IMR-90 (cell line): ENCODE measurements around the gene ARHGAP18. TPM values are rescaled to one million over a fixed set of nuclear protein-coding genes. Genes with fewer than 3 reads are reported as not detected.

Experiments
- ATAC-seq: fragments of 200-7000 bp; cut with Tn5 transposase; 2 replicates; pipeline ENCODE4 v1.9.1; 2020; ENCODE audit warnings: low read depth, mild to moderate bottlenecking, moderate library complexity
- BruUV-seq: library from RNA; stranded (reverse); fragments of 400-500 nt; replicated peaks from 2 replicates; lab custom pipeline; 2021; lab: Mats Ljungman, UMichigan
- CTCF ChIA-PET: fragments of 300-600 bp; formaldehyde crosslinking; extraction: SDS; loops from one replicate; lab custom pipeline; 2021; ENCODE audit warnings: antibody characterized with exemption; lab: Yijun Ruan, JAX
- POLR2A ChIA-PET: fragments of 300-600 bp; sonication (Branson Sonifier 250); formaldehyde crosslinking; loops from one replicate; lab custom pipeline; 2022; ENCODE audit warnings: antibody characterized with exemption; ENCODE audit not compliant: unreplicated experiment; lab: Charles Lee
- DNase-seq: peaks from one replicate; pipeline ENCODE4 v3.0.0; 2013
- H2AFZ ChIP-seq: replicated peaks from 2 replicates; pipeline ENCODE3; 2013; ENCODE audit warnings: low read length, mild to moderate bottlenecking; ENCODE audit not compliant: poor library complexity
- H2AK5ac ChIP-seq: 2 replicates; pipeline ENCODE4 v1.6.1; 2013; ENCODE audit warnings: low read depth, low read length, inconsistent platforms
- H2AK9ac ChIP-seq: replicated peaks from 2 replicates; pipeline ENCODE3; 2013; ENCODE audit warnings: mild to moderate bottlenecking, low read depth, low read length, moderate library complexity; ENCODE audit not compliant: poor library complexity
- H2BK120ac ChIP-seq: 2 replicates; pipeline ENCODE4 v1.6.1; 2013; ENCODE audit warnings: low read depth, low read length, inconsistent platforms
- H2BK15ac ChIP-seq: 3 replicates; pipeline ENCODE4 v1.6.1; 2013; ENCODE audit warnings: low read depth, low read length, inconsistent platforms
- H2BK20ac ChIP-seq: 2 replicates; pipeline ENCODE4 v1.6.1; 2013; ENCODE audit warnings: low read depth, mild to moderate bottlenecking, inconsistent platforms, low read length, moderate library complexity
- H2BK5ac ChIP-seq: 2 replicates; pipeline ENCODE4 v1.6.1; 2013; ENCODE audit warnings: mild to moderate bottlenecking, low read depth, low read length, inconsistent platforms; ENCODE audit not compliant: poor library complexity, severe bottlenecking
- H3K14ac ChIP-seq: replicated peaks from 2 replicates; pipeline ENCODE4 v1.6.1; 2013; ENCODE audit warnings: low read depth, low read length, inconsistent platforms
- H3K18ac ChIP-seq: 2 replicates; pipeline ENCODE4 v1.6.1; 2013; ENCODE audit warnings: low read depth, low read length, control low read depth
- H3K23ac ChIP-seq: 2 replicates; pipeline ENCODE4 v1.6.1; 2013; ENCODE audit warnings: low read depth, low read length, inconsistent platforms
- H3K27ac ChIP-seq: 2 replicates; pipeline ENCODE4 v1.5.1; 2013; ENCODE audit warnings: mild to moderate bottlenecking, control low read depth, low read length; ENCODE audit not compliant: insufficient read depth
- H3K27me3 ChIP-seq: 2 replicates; pipeline ENCODE4 v1.6.1; 2013; ENCODE audit warnings: low read length; ENCODE audit not compliant: control insufficient read depth, insufficient read depth
- H3K36me3 ChIP-seq: 2 replicates; pipeline ENCODE4 v1.6.1; 2013; ENCODE audit warnings: low read length, mixed read lengths; ENCODE audit not compliant: control insufficient read depth, insufficient read depth
- H3K4ac ChIP-seq: 2 replicates; pipeline ENCODE4 v1.6.1; 2013; ENCODE audit warnings: low read depth, low read length, inconsistent platforms
- H3K4me1 ChIP-seq: 2 replicates; pipeline ENCODE4 v1.6.1; 2013; ENCODE audit warnings: low read length, mixed read lengths; ENCODE audit not compliant: control insufficient read depth, insufficient read depth
- H3K4me2 ChIP-seq: 2 replicates; pipeline ENCODE4 v1.6.1; 2013; ENCODE audit warnings: low read depth, mild to moderate bottlenecking, control low read depth, low read length, moderate library complexity
- H3K4me3 ChIP-seq: 2 replicates; pipeline ENCODE4 v1.5.1; 2013; ENCODE audit warnings: low read depth, mild to moderate bottlenecking, control low read depth, low read length, moderate library complexity; ENCODE audit not compliant: insufficient read depth
- H3K56ac ChIP-seq: 2 replicates; pipeline ENCODE4 v1.6.1; 2013; ENCODE audit warnings: low read length, inconsistent platforms; ENCODE audit not compliant: insufficient read depth; ENCODE audit errors: extremely low read depth
- H3K79me1 ChIP-seq, 2 experiments: 2 replicates each; pipeline ENCODE4 v1.6.1; 2013; ENCODE audit warnings: low read length in 2 of 2, inconsistent platforms in 1 of 2, low read depth in 1 of 2
- H3K9ac ChIP-seq: 2 replicates; pipeline ENCODE4 v1.6.1; 2013; ENCODE audit warnings: low read depth, low read length, control low read depth
- H3K9me1 ChIP-seq: 2 replicates; pipeline ENCODE4 v1.6.1; 2013; ENCODE audit warnings: low read length, inconsistent platforms; ENCODE audit not compliant: insufficient read depth
- H3K9me3 ChIP-seq: 2 replicates; pipeline ENCODE4 v1.6.1; 2013; ENCODE audit warnings: low read length; ENCODE audit not compliant: control insufficient read depth, insufficient read depth
- H4K20me1 ChIP-seq: 2 replicates; pipeline ENCODE4 v1.6.1; 2013; ENCODE audit warnings: low read length, inconsistent platforms; ENCODE audit not compliant: insufficient read depth
- H4K5ac ChIP-seq: 2 replicates; pipeline ENCODE4 v1.6.1; 2013; ENCODE audit warnings: mild to moderate bottlenecking, low read depth, low read length, control low read depth
- H4K8ac ChIP-seq, 2 experiments: 2 replicates each; pipeline ENCODE4 v1.6.1; 2013; ENCODE audit warnings: low read depth in 2 of 2, low read length in 2 of 2, control low read depth in 1 of 2, inconsistent platforms in 1 of 2
- H4K91ac ChIP-seq: 2 replicates; pipeline ENCODE4 v1.6.1; 2013; ENCODE audit warnings: low read depth, low read length, inconsistent platforms; ENCODE audit not compliant: insufficient read depth
- BHLHE40 ChIP-seq: fragments of 150-350 bp; IDR thresholded peaks from 2 replicates; pipeline ENCODE4 v1.6.1; 2016; ENCODE audit warnings: mild to moderate bottlenecking, low read depth, low read length
- CEBPB ChIP-seq: IDR thresholded peaks from 2 replicates; pipeline ENCODE4 v1.6.1; 2012; ENCODE audit warnings: low read depth, low read length, improper control_type of control experiment
- CHD1 ChIP-seq: IDR thresholded peaks from 2 replicates; pipeline ENCODE4 v1.6.1; 2012; ENCODE audit warnings: low read depth, low read length, improper control_type of control experiment
- CTCF ChIP-seq: conservative IDR thresholded peaks from 2 replicates; pipeline ENCODE4 v1.5.1; 2012; ENCODE audit warnings: mild to moderate bottlenecking, low read depth, low read length, improper control_type of control experiment
- ELK1 ChIP-seq: fragments of 150-350 bp; IDR thresholded peaks from 2 replicates; pipeline ENCODE4 v1.6.1; 2016; ENCODE audit warnings: low read depth, mild to moderate bottlenecking, low read length, moderate library complexity, borderline replicate concordance
- FOS ChIP-seq: fragments of 150-350 bp; IDR thresholded peaks from 2 replicates; pipeline ENCODE4 v1.6.1; 2016; ENCODE audit warnings: low read depth, low read length
- MAZ ChIP-seq: IDR thresholded peaks from 2 replicates; pipeline ENCODE4 v1.6.1; 2012; ENCODE audit warnings: low read depth, mild to moderate bottlenecking, low read length, improper control_type of control experiment, moderate library complexity, borderline replicate concordance
- MXI1 ChIP-seq: IDR thresholded peaks from 2 replicates; pipeline ENCODE4 v1.6.1; 2012; ENCODE audit warnings: low read depth, mild to moderate bottlenecking, low read length, moderate library complexity, borderline replicate concordance
- NFE2L2 ChIP-seq: fragments of 150-350 bp; IDR thresholded peaks from 2 replicates; pipeline ENCODE4 v1.6.1; 2016; ENCODE audit warnings: low read depth, mild to moderate bottlenecking, low read length
- POLR2A ChIP-seq: IDR thresholded peaks from 2 replicates; pipeline ENCODE4 v1.6.1; 2012; ENCODE audit warnings: mild to moderate bottlenecking, low read depth, low read length
- RAD21 ChIP-seq: IDR thresholded peaks from 2 replicates; pipeline ENCODE4 v1.6.1; 2012; ENCODE audit warnings: low read length, improper control_type of control experiment
- RCOR1 ChIP-seq: IDR thresholded peaks from 2 replicates; pipeline ENCODE4 v1.6.1; 2012; ENCODE audit warnings: mild to moderate bottlenecking, low read length, improper control_type of control experiment; ENCODE audit not compliant: insufficient replicate concordance
- RFX5 ChIP-seq: IDR thresholded peaks from 2 replicates; pipeline ENCODE4 v1.8.0; 2012; ENCODE audit warnings: low read depth, mild to moderate bottlenecking, low read length, moderate library complexity
- SMC3 ChIP-seq: fragments of 150-350 bp; IDR thresholded peaks from 2 replicates; pipeline ENCODE4 v1.6.1; 2016; ENCODE audit warnings: low read depth, mild to moderate bottlenecking, antibody characterized with exemption, low read length, moderate library complexity
- WGBS, 2 experiments: methylation state at CpG; one replicate each; pipeline versions ENCODE4 v1.1.5 to v1.1.7; 2013; ENCODE audit warnings: missing lambda C conversion rate in 2 of 2; ENCODE audit not compliant: insufficient read length in 1 of 2; ENCODE audit errors: extremely low coverage in 2 of 2; 5-methylcytosine and 5-hydroxymethylcytosine counted together
- dilution Hi-C: fragments of 300-500 bp; cut with HindIII; formaldehyde crosslinking; loops from one replicate; pipeline ENCODE4 v1.14.3; 2018; ENCODE audit warnings: low sequenced_read_pairs; ENCODE audit not compliant: unreplicated experiment
- in situ Hi-C: fragments of 300-500 bp; cut with MboI; formaldehyde crosslinking; loops from 3 replicates; pipeline ENCODE4 v1.14.3; 2019; ENCODE audit warnings: low sequenced_read_pairs, inconsistent platforms, mixed read lengths
- intact Hi-C: fragments of 100-400 bp; cut with micrococcal nuclease; formaldehyde crosslinking; loops from 2 replicates; pipeline ENCODE4 v1.10.0; 2022
- polyA plus RNA-seq, 3 experiments: library from polyadenylated mRNA; depleted of rRNA; stranded (reverse); fragments of >200 nt; gene quantifications; 2 replicates each; pipeline ENCODE4 v1.2.3, GENCODE V29; 2012; ENCODE audit warnings: low replicate concordance in 1 of 3
- total RNA-seq: library from RNA; depleted of rRNA; stranded (reverse); fragments of >200 nt; gene quantifications from 2 replicates; pipeline ENCODE4 v1.2.3, GENCODE V29; 2012
- TF ChIP-seq, protein P1 (sequence below): fragments of 150-350 bp; IDR thresholded peaks from 2 replicates; pipeline ENCODE4 v1.6.1; 2017; ENCODE audit warnings: mild to moderate bottlenecking, antibody characterized with exemption, low read length, low read depth

ARHGAP18 gene
- total and polyA plus RNA-seq, 2 of the 4 experiments (the other 2 are of a cell fraction), result 6.2 to 17.0 TPM

GRCh38 chr6:129709196-129709768, 695 bp downstream of the ARHGAP18 start:
- Histone ChIP-seq H3K9ac (peak overlapping the region; percentile 59), H4K8ac (peak overlapping the region; percentile 31 to 72; a peak in 3 of 4 replicates), H2BK15ac (peak overlapping the region; percentile 69; the same call in 1 of the 3 replicates), H4K91ac (peak overlapping the region; percentile 87; the same call in 1 of the 2 replicates), H3K4me2 (peak overlapping the region; percentile 89), H2BK120ac (peak overlapping the region; percentile 81; the same call in 1 of the 2 replicates), H3K4me3 (peak overlapping the region; percentile 60), H3K9me3 (no peaks in the 10 kb centered on the region), H2BK20ac (peak overlapping the region; percentile 40), H2AK9ac (peak overlapping the region; percentile 77), H3K27me3 (no peaks in the 10 kb centered on the region), H3K79me1 (peaks cover 13 to 40% of the 10 kb centered on the region in 2 experiments), H3K14ac (peak overlapping the region; percentile 62), H3K4me1 (peaks cover 8% of the 10 kb centered on the region), H2AFZ (peak overlapping the region; percentile 47), H2AK5ac (peak overlapping the region; percentile 35; the same call in 1 of the 2 replicates), H4K20me1 (no peaks in the 10 kb centered on the region), H3K36me3 (no peaks in the 10 kb centered on the region), H2BK5ac (peak overlapping the region; percentile 70), H3K18ac (no peak overlapping the region), H3K4ac (peak overlapping the region; percentile 87; the same call in 1 of the 2 replicates), H3K27ac (peak overlapping the region; percentile 58; the same call in 1 of the 2 replicates), H3K9me1 (peaks cover 6% of the 10 kb centered on the region; the same call in 1 of the 2 replicates), H3K23ac (peak overlapping the region; percentile 83), H3K56ac (peak overlapping the region; percentile 41; the same call in 1 of the 2 replicates), H4K5ac (no peak overlapping the region)
- BruUV-seq, result no TSS peak
- ChIA-PET CTCF (interaction anchor here (0.6 to 0.8 kb wide), 2 partner anchors 10 to 60 kb away, joined by 3 read pairs; no protein-coding TSS in a partner anchor), POLR2A (interaction anchor here (0.7 kb wide), 1 partner anchor 8 kb away, joined by 3 read pairs; no protein-coding TSS in a partner anchor)
- dilution Hi-C loops, result no loop called here
- in situ Hi-C loops, result no loop called here
- peak; percentile 46 for ATAC-seq
- WGBS, 2 experiments, result no CpG with 5 or more reads among the region's 2 CpGs
- intact Hi-C loops, result no loop called here
- TF ChIP-seq, protein P1, sequence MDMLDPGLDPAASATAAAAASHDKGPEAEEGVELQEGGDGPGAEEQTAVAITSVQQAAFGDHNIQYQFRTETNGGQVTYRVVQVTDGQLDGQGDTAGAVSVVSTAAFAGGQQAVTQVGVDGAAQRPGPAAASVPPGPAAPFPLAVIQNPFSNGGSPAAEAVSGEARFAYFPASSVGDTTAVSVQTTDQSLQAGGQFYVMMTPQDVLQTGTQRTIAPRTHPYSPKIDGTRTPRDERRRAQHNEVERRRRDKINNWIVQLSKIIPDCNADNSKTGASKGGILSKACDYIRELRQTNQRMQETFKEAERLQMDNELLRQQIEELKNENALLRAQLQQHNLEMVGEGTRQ, result no peak
- TF ChIP-seq POLR2A (no peak), MAZ (no peak), CTCF (no peak), CEBPB (no peak), MXI1 (no peak), CHD1 (no peak), BHLHE40 (no peak), FOS (no peak), ELK1 (no peak), SMC3 (no peak), RFX5 (no peak), RCOR1 (no peak), RAD21 (no peak), NFE2L2 (no peak)
- peak; percentile 58 for DNase-seq
